Measurements from ENCODE around the gene CAB39L. TPM values are rescaled to one million over a fixed set of nuclear protein-coding genes. Genes with fewer than 3 reads are reported as not detected.

The CAB39L gene
- total and polyA plus RNA-seq, 2 experiments from 2014 or later: 6.1 to 7.3 TPM

DNA sequence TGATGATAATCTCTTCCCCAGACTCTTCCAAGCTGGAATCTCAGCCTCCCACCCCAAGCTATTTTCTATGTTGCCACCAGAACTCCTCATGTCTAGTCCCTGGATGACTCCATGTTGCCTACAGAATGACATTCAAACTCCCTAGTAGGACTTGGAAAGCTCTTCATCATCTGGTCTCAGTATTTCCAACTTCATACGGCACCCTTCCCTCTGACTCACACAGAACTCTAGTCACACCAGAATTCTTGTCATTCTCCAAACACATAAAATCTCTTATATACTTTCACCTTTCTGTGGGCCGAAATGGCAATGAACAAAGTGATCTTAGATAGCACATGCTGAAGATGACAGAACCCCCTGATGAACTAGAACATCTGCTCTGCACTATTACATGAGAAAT is 86.2 kb downstream of the CAB39L start:
- WGBS, 2 experiments (ENCODE audit: low coverage in 1 of 2, low lambda C conversion rate in 2 of 2, missing lambda C conversion rate in 2 of 2): 5 to 10% methylated on average over 2 of the region's 2 CpGs

DNA sequence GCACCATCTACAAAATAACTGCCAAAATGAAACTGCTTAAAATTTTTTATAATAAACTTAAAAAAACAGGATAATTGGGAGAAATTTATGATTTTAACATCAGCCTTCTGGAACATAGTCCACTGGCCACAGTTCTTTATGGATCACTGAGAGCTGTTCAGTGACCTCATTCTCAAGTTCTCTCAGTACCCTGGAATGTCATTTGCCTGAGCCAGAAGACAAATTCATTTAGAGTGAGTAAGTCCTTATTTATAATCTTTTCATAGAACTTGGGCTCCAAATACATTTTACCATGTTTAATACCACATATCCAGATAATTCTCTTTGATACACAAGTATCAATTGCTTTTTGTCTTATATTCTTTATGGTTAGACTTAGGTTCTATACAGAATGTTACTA is 87.6 kb downstream of the CAB39L start:
- Histone ChIP-seq H3K79me2 (ENCODE audit: insufficient read depth) (no peaks in the 10 kb centered on the region), H3K27me3 (replicated peaks; ENCODE audit: insufficient read depth) (no peaks in the 10 kb centered on the region), H3K9me2 (ENCODE audit: insufficient read depth) (no peaks in the 10 kb centered on the region), H3K4me1 (ENCODE audit: insufficient read depth) (peaks cover 42% of the 10 kb centered on the region), H3K9ac (peak overlapping the region; percentile 35; the same call in 1 of the 2 replicates), H4K20me1 (ENCODE audit: insufficient read depth) (no peaks in the 10 kb centered on the region), H3K36me3 (ENCODE audit: low read depth) (no peaks in the 10 kb centered on the region), H3F3A (ENCODE audit: insufficient read depth) (peaks cover 39% of the 10 kb centered on the region), H3K4me2 (ENCODE audit: unreplicated experiment) (peak overlapping the region; percentile 74), H3K9me3 (ENCODE audit: low read depth) (no peaks in the 10 kb centered on the region), H3K27ac (peak overlapping the region; percentile 87), H3K4me3 (peak overlapping the region; percentile 12; the same call in 1 of the 2 replicates), H2AFZ (peak overlapping the region; percentile 40)
- in situ Hi-C loops (cut with MboI): no loop called here
- TF ChIP-seq EZH2phosphoT487 (IDR thresholded peaks at IDR 0.05; ENCODE audit: insufficient read depth, low read depth) (no peak), EZH2 (IDR thresholded peaks at IDR 0.05; ENCODE audit: insufficient read depth, poor library complexity, severe bottlenecking) (no peak)
- DNase-seq: peak; percentile 94

More for the DNA sequence above, 86.2 kb downstream of the CAB39L start:
- Histone ChIP-seq H3K9me3 (ENCODE audit: low read depth) (no peaks in the 10 kb centered on the region), H3K4me3 (no peak overlapping the region), H3K4me1 (ENCODE audit: insufficient read depth) (peaks cover 42% of the 10 kb centered on the region), H3K9me2 (ENCODE audit: insufficient read depth) (no peaks in the 10 kb centered on the region), H3F3A (ENCODE audit: insufficient read depth) (peaks cover 39% of the 10 kb centered on the region), H3K36me3 (ENCODE audit: low read depth) (no peaks in the 10 kb centered on the region), H3K79me2 (ENCODE audit: insufficient read depth) (no peaks in the 10 kb centered on the region), H4K20me1 (ENCODE audit: insufficient read depth) (no peaks in the 10 kb centered on the region), H3K9ac (no peak overlapping the region), H2AFZ (0 out of 2 replicates have a peak overlapping the region, but pooled peaks have one; percentile 3), H3K27ac (peak overlapping the region; percentile 87), H3K27me3 (replicated peaks; ENCODE audit: insufficient read depth) (no peaks in the 10 kb centered on the region), H3K4me2 (ENCODE audit: unreplicated experiment) (peak overlapping the region; percentile 52)
- in situ Hi-C loops (cut with MboI): no loop called here
- TF ChIP-seq EZH2phosphoT487 (IDR thresholded peaks at IDR 0.05; ENCODE audit: insufficient read depth, low read depth) (no peak), EZH2 (IDR thresholded peaks at IDR 0.05; ENCODE audit: insufficient read depth, poor library complexity, severe bottlenecking) (no peak)
- peak; percentile 87 for DNase-seq

GRCh38 chr13:49354719-49355118 is 89.1 kb downstream of the CAB39L start:
- TF ChIP-seq EZH2phosphoT487 (IDR thresholded peaks at IDR 0.05; ENCODE audit: insufficient read depth, low read depth) (no peak), EZH2 (IDR thresholded peaks at IDR 0.05; ENCODE audit: insufficient read depth, poor library complexity, severe bottlenecking) (no peak)
- no peak overlapping the region for H3K27ac ChIP-seq
- no peak overlapping the region for H2AFZ ChIP-seq
- no peaks in the 10 kb centered on the region for H4K20me1 ChIP-seq (ENCODE audit: insufficient read depth)
- WGBS, 2 experiments (ENCODE audit: low coverage in 1 of 2, low lambda C conversion rate in 2 of 2, missing lambda C conversion rate in 2 of 2): 23 to 32% methylated on average over 1 of the region's 1 CpG
- no peaks in the 10 kb centered on the region for H3K36me3 ChIP-seq (ENCODE audit: low read depth)
- H3K27me3 ChIP-seq (replicated peaks; ENCODE audit: insufficient read depth): no peaks in the 10 kb centered on the region
- no peaks in the 10 kb centered on the region for H3K9me2 ChIP-seq (ENCODE audit: insufficient read depth)
- H3K4me3 ChIP-seq: no peak overlapping the region
- H3K4me2 ChIP-seq (ENCODE audit: unreplicated experiment): no peak overlapping the region
- no peaks in the 10 kb centered on the region for H3K79me2 ChIP-seq (ENCODE audit: insufficient read depth)
- H3K4me1 ChIP-seq (ENCODE audit: insufficient read depth): peaks cover 44% of the 10 kb centered on the region
- H3K9ac ChIP-seq: no peak overlapping the region
- DNase-seq: peak; percentile 8
- peaks cover 39% of the 10 kb centered on the region for H3F3A ChIP-seq (ENCODE audit: insufficient read depth)
- in situ Hi-C loops (cut with MboI): no loop called here
- no peaks in the 10 kb centered on the region for H3K9me3 ChIP-seq (ENCODE audit: low read depth)

DNA sequence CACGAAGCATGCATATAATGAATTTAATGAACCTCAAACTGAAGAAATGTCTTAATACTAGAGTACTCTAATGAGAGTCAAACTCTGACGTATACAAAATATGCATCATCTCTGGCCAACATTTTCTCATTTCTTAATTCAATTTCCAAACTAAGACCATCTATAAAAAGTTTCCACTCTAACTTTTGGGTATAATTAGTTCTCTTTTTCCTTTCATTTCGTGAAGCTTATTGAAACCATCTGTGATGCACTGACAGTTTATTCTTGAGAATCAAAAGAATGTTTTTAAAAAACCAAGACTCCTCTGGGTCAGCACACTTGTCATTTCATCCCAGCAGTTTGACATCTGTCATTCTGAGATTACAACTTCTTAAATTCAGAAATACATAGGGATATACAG is 90.0 kb downstream of the CAB39L start:
- Histone ChIP-seq H2AFZ (0 out of 2 replicates have a peak overlapping the region, but pooled peaks have one; percentile 2), H3K4me1 (ENCODE audit: insufficient read depth) (peaks cover 46% of the 10 kb centered on the region), H3K9ac (no peak overlapping the region), H3K27me3 (replicated peaks; ENCODE audit: insufficient read depth) (no peaks in the 10 kb centered on the region), H3K9me2 (ENCODE audit: insufficient read depth) (no peaks in the 10 kb centered on the region), H4K20me1 (ENCODE audit: insufficient read depth) (no peaks in the 10 kb centered on the region), H3F3A (ENCODE audit: insufficient read depth) (peaks cover 39% of the 10 kb centered on the region), H3K27ac (no peak overlapping the region), H3K4me2 (ENCODE audit: unreplicated experiment) (peak overlapping the region; percentile 55), H3K79me2 (ENCODE audit: insufficient read depth) (no peaks in the 10 kb centered on the region), H3K9me3 (ENCODE audit: low read depth) (no peaks in the 10 kb centered on the region), H3K4me3 (no peak overlapping the region; the same call in 1 of the 2 replicates), H3K36me3 (ENCODE audit: low read depth) (no peaks in the 10 kb centered on the region)
- in situ Hi-C loops (cut with MboI): no loop called here
- TF ChIP-seq EZH2phosphoT487 (IDR thresholded peaks at IDR 0.05; ENCODE audit: insufficient read depth, low read depth): no peak
- no peak for TF ChIP-seq EZH2 (IDR thresholded peaks at IDR 0.05; ENCODE audit: insufficient read depth, poor library complexity, severe bottlenecking)
- WGBS, 2 experiments (ENCODE audit: low coverage in 1 of 2, low lambda C conversion rate in 2 of 2, missing lambda C conversion rate in 2 of 2): 8 to 11% methylated on average over 3 of the region's 3 CpGs
- DNase-seq: peak; percentile 39

- Histone ChIP-seq H3K9me3 (ENCODE audit: low read depth) (no peaks in the 10 kb centered on the region), H3K79me2 (ENCODE audit: insufficient read depth) (no peaks in the 10 kb centered on the region), H3K27ac (no peak overlapping the region), H3K36me3 (ENCODE audit: low read depth) (no peaks in the 10 kb centered on the region), H3K4me3 (no peak overlapping the region), H3K27me3 (replicated peaks; ENCODE audit: insufficient read depth) (no peaks in the 10 kb centered on the region), H3F3A (ENCODE audit: insufficient read depth) (peaks cover 27% of the 10 kb centered on the region), H3K4me2 (ENCODE audit: unreplicated experiment) (no peak overlapping the region), H3K9ac (no peak overlapping the region), H4K20me1 (ENCODE audit: insufficient read depth) (no peaks in the 10 kb centered on the region), H3K4me1 (ENCODE audit: insufficient read depth) (peaks cover 28% of the 10 kb centered on the region), H2AFZ (no peak overlapping the region; the same call in 1 of the 2 replicates), H3K9me2 (ENCODE audit: insufficient read depth) (no peaks in the 10 kb centered on the region)
- 28 to 31% methylated on average over 2 of the region's 2 CpGs for WGBS, 2 experiments (ENCODE audit: low coverage in 1 of 2, low lambda C conversion rate in 2 of 2, missing lambda C conversion rate in 2 of 2)
- in situ Hi-C loops (cut with MboI): no loop called here
- no peak for TF ChIP-seq EZH2 (IDR thresholded peaks at IDR 0.05; ENCODE audit: insufficient read depth, poor library complexity, severe bottlenecking)
- TF ChIP-seq EZH2phosphoT487 (IDR thresholded peaks at IDR 0.05; ENCODE audit: insufficient read depth, low read depth): no peak
- no peak for DNase-seq
Observed at GRCh38 chr13:49351871-49352270, 92.0 kb downstream of the CAB39L start.

Data from GM23248 (cell line).